ENCODE data around the gene CACNA1C.

DNA sequence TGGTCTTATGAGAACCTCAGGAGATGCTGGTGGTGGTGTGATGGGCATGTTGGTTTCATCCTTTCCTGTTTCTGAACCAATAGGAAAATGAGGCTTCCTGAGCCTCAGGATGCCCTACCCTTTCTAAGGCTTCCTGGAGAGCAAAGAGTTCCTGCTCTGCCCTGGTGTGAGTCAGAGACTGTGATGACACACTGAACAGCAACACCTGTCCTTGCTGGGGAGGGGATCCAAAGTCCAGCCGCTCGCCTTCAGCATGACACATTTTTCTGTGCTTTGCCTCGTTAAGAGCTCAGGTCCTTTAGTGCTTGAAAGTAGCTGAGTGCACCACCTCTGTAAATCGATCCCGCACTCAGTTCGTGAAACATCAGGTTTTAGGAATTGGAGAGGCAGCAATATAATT is 116.0 kb downstream of the CACNA1C start:
- TF ChIP-seq GATA2 (IDR thresholded peaks at IDR 0.05; ENCODE audit: low read depth, low read length) (no peak), GATA3 (IDR thresholded peaks at IDR 0.05; ENCODE audit: low read depth, low read length) (no peak)
